ENCODE measurements around the gene MERTK.
"Not testable (repeated sequence)": the region's sequence is repeated elsewhere in the genome, so short reads cannot be mapped to it uniquely, and the experiment has no call there.

MERTK gene

GRCh38 chr2:111910609-111911277 is 12.3 kb downstream of the MERTK start:
- no peak for DNase-seq

DNA sequence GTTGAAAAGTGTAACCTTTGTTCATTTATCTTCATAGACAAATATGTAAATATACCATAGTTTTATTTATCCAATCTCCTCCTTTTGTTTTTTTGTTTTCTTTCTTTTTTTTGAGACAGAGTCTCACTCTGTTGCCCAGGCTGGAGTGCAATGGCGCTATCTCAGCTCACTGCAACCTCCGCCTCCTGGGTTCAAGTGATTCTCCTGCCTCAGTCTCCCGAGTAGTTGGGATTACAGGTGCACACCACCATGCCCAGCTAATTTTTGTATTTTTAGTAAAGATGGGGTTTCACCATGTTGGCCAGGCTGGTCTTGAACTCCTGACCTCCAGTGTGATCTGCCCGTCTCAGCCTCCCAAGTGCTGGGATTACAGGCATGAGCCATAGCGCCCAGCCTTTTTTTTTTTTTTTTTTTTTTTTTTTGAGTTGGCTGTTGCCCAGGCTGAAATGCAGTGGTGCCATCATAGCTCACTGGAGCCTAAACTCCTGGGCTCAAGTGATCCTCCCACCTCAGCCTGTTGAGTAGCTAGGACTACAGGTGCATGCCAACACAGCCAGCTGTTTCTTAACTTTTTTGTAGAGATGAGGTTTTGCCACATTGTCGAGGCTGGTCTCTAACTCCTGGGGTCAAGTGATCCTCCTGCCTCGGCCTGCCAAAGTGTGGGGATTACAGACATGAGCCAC is 13.0 kb downstream of the MERTK start:
- DNase-seq = not testable (repeated sequence)

DNA sequence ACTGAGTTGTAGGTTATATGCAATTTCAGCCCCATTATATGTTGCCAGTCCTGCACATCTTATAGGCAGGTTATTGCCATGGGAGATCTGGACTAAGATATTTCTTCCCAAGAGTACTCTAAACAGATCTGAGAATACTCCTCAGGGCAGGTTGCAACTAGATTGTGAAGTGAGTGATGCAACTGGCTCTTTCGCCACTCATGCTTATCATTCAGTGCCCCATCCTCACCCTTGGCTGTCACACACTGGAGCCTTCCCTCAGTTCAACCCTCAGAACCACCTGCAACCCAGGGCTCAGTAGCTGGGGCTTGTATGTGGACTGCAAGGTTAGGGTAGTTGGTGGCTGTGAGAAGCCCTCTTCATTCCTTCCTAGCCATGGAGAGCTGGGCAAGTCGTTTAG is 14.1 kb downstream of the MERTK start:
- no peak for DNase-seq

DNA sequence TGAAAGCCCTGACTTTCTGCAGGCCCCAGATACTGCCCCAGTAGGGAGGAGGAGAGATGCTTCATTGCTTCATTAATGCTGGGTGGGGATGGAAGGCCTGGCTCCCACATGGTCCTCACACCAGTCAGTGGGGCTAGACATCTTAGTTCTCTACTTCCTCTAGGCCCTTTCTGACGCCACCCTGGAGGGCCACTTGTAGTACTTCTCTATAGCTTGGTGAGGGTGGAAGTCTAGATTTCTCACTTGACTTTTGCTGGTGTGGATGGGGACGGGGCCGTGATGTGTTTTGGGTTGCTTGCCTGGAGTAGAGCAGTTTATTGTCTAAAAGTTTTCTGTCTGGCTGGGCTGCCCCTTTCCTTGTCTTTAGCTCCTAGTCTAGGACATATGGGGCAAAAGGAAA is 18.7 kb downstream of the MERTK start:
- DNase-seq = no peak

- no peak for DNase-seq
These were observed 20.0 kb downstream of the MERTK start for GRCh38 chr2:111918383-111918806.

DNA sequence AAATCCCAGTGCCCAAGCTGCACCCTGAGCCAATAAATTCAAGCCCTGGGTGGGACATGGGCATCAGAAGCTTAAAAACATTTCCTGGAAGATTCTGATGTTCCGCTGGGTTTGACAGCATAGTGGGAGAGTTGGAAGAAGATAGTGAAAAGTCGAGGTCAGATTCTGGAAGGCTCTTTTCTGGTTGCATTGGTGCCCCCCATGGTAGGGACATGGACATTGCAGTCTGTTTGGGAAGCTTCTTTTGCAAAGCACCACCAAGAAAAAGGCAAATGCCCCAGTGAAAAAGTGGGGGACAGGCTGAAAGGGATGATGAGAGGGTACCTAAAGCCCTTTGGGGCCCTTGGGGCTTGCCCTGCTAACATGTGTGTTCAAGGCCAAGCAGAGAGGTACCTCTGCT is 21.0 kb downstream of the MERTK start:
- no peak for DNase-seq

DNA sequence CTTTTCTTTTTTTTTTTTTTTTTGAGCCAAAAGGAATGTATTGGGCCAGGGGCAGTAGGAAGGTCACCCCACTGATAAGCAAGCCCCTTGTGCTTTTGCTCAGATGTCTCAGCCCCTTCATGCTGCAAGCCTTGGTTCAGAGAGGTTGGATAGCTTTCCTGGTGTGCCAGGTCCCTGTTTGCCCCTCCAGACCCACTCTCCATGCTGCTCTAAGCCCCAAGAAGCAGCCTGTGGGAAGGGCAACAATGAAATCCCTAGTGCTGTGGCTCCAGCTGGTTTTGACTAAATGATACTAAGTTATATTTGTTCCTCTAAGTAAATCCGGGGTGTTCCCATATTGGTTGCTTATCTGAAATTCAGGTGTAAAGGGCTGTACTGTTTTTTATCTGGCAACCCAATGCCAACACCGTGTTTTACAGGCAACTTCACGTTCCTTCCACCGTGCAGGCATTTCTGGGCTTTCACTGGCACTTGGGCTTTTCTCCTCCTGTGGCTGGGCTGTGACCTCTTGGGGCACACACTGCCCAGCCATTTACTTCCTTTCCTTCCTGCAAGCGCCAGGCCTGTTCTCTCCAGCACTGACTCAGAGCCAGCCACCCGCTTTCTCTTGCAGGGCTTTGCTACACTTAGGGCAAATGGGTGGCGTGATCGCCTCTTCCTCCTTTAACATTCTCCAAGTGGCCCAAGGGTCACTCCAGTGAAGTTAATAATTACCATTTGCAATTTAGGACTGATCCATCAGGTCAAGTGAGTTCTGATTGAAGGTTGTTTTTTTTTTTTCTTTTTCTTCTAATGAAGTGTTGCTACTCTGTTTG is 21.6 kb downstream of the MERTK start:
- DNase-seq = peak; percentile 35

DNA sequence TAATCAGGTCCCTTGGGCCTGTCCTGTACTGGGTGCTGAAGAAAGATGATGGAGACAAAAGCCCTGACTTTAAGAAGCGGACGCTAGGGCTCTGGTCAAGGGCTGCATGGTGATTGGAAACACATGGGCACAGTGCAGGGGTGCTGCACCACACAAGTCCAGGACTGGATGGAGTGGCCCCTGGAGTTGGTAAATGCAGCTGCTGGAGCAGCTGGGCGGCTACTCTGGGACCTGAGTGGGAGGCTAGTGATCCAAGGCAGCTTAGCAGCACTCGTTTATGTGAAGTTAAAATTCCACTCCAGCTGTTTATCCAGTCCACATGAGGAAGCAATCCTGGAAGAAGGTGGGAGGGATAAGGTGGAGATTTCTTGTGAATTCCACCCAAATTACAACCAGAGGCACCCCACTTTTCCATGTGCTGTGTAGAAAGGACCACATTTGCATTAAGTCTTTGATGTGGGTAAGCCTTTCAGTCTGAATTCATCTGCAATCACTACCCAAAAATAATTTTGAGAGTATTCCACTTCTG is 24.9 kb downstream of the MERTK start:
- no peak for DNase-seq

GRCh38 chr2:111924617-111925107 is 26.3 kb downstream of the MERTK start:
- no peak for DNase-seq

DNA sequence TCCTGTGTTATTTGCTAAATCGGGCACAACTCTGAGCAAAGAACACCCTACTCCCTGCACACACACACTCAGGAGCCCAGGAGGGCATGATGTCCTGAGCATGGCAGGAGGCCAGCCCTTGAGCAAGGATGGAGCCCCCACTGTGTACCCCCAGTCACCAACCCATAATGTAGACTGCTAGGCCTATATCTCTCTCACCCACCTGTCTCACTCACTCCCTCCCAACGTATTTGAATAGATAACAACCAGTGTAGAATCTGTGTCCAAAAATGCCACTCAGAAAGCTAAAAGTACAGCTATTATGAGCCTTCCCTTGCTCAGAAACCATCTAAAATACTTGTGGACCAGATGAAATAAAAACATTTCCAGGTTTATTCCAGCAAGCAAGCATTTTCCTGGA is 29.3 kb downstream of the MERTK start:
- no peak for DNase-seq

- DNase-seq = no peak
These were observed 32.0 kb downstream of the MERTK start for GRCh38 chr2:111930409-111930808.

- DNase-seq = no peak
These were observed 32.5 kb downstream of the MERTK start for GRCh38 chr2:111930875-111931274.

DNA sequence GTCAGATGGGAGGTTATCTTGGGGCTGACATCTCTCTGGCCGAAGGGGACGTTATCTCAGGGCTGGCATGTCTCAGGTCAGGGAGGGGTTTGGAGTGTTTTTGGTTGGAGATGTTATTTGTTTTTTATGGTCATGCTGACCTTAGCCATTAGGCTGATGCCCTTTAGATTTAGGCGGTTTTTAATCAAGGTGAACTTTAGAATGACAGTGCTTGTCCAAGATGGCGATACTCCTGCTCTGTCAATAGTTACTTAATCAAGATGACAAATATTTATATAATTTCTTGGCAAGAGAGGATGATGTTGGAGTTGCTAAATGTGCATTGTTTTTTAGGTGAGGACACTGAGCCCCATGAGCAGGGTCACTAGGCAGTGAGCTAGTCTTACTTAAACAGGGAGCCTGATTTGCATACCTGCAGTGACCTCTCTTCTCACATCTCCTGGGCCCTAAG is 34.5 kb downstream of the MERTK start:
- no peak for DNase-seq

DNA sequence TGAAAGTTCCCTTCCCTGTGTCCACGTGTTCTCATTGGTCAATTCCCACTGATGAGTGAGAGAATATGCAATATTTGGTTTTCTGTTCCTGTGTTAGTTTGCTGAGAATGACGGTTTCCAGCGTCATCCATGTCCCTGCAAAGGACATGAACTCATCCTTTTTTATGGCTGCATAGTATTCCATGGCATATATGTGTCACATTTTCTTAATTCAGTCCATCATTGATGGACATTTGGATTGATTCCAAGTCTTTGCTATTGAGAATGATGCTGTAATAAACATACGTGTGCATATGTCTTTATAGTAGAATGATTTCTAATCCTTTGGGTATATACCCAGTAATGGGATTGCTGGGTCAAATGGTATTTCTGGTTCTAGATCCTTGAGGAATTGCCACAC is 35.5 kb downstream of the MERTK start:
- DNase-seq = not testable (repeated sequence)

DNA sequence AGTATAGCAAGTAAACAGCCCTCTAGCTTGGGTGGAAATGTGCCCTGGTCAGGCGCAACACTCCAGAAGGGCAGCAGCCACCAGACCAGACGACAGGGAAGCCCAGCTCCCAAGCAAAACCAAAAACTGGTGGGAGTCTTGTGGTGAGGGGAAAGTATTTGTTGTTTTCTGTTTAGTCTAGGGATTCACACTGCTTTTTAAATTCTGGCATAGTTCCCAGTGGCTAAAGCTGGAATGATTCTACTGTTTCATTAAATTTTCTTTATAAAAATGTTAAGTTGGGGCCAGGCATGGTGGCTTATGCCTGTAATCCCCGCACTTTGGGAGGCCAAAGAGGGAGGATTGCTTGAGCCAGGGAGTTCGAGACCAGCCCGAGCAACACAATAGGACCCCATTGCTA is 38.5 kb downstream of the MERTK start:
- DNase-seq = no peak

GRCh38 chr2:111938392-111938791 is 40.0 kb downstream of the MERTK start:
- no peak for DNase-seq

GRCh38 chr2:111940333-111941196 is 42.2 kb downstream of the MERTK start:
- no peak for DNase-seq

GRCh38 chr2:111941531-111941930 is 43.1 kb downstream of the MERTK start:
- no peak for DNase-seq

DNA sequence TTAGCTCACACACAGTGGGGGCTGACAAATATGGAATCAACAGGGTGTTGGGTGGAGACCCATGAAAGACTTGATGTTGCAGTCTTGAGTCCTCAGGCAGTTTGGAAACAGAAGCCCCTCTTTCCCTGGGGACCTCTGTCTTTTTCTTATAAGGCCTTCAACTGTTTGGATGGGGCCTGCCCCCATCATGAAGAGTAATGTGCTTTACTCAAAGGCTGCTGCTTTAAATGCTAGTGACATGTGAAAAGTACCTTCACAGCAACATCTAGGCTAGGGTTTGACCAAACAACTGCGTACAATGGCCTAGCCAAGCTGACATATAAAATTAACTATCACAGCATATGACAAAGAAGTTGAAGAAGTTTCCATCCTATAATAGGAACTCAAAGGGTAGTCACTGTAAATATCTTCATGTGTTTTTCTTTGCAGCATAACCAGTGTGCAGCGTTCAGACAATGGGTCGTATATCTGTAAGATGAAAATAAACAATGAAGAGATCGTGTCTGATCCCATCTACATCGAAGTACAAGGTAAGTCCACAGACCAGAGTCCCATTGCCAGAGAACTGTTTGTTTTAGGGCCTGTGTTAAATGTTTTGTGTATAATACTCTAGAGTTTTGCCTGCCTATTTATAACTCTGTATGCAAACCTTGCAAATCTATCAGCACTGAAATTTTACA is 46.3 kb downstream of the MERTK start:
- DNase-seq = no peak

DNA sequence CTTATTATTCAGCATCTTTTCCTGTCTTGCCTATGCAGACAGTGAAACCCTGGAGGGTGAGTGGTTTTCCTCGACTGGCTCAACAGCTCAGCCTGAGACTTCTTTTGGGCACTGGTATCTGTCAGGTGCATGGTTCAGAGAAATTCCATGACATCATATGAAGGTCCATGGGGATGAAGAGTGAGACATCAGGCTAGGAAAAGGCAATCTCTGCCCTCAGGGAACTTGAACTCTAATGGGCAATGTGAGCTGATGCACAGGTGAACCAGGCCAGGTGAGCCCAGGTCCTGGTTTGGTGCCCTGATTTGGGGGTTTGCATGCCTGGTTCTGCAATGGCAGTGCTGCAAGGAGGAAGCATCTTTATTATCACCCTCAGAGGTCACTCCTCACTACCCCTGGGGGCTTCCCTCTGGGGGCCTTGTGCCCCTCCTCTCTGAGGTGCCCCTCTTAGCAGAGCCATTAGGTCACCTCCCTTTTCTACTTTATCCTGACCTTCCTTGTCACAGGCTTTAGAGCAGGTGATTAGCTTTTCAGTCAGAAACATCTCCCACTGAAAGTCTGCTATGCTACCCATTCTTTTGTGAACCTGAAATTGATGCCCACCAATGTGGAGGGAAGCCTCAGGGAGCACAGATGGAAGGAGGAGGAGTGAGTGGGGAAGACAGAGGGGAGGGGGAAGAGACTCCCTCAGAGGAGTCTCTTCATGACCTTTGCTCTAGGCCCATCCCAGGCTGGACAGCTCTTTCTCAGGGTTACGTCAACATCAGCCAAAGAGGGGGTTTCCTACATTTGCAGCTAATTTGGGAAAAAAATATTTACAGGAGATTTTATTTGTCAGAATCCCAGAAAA is 47.3 kb downstream of the MERTK start:
- no peak for DNase-seq
